Trophoblast cell (in vitro differentiated cells and primary cell): ENCODE measurements around the gene HOXA4.

Source experiments
- DNase-seq, 2 donors: peaks; one replicate each; pipeline ENCODE4 v3.0.0-alpha.2; 2016
- H2AFZ ChIP-seq: 2 replicates; pipeline ENCODE4 v1.6.1; 2013; ENCODE audit warnings: low read length, moderate library complexity, mild to moderate bottlenecking; ENCODE audit not compliant: insufficient read depth, poor library complexity
- H2AK5ac ChIP-seq: 2 replicates; pipeline ENCODE4 v1.6.1; 2013; ENCODE audit warnings: mild to moderate bottlenecking, low read length
- H2BK120ac ChIP-seq: 2 replicates; pipeline ENCODE4 v1.6.1; 2013; ENCODE audit warnings: low read length, mild to moderate bottlenecking, moderate library complexity; ENCODE audit not compliant: insufficient read depth, poor library complexity
- H2BK12ac ChIP-seq: 2 replicates; pipeline ENCODE4 v1.6.1; 2013; ENCODE audit warnings: mild to moderate bottlenecking, low read length, moderate library complexity
- H2BK5ac ChIP-seq: 2 replicates; pipeline ENCODE4 v1.6.1; 2013; ENCODE audit warnings: low read length, low read depth, moderate library complexity, mild to moderate bottlenecking; ENCODE audit not compliant: poor library complexity
- H3K14ac ChIP-seq: 2 replicates; pipeline ENCODE4 v1.6.1; 2013; ENCODE audit warnings: mild to moderate bottlenecking, low read length
- H3K18ac ChIP-seq: 2 replicates; pipeline ENCODE4 v1.6.1; 2013; ENCODE audit warnings: mild to moderate bottlenecking, low read length
- H3K23ac ChIP-seq: 2 replicates; pipeline ENCODE4 v1.6.1; 2013; ENCODE audit warnings: low read length
- H3K27ac ChIP-seq: 2 replicates; pipeline ENCODE4 v1.5.1; 2013; ENCODE audit warnings: low read depth, mild to moderate bottlenecking, inconsistent platforms, low read length, moderate library complexity
- H3K27me3 ChIP-seq: 2 replicates; pipeline ENCODE4 v1.6.1; 2013; ENCODE audit warnings: inconsistent platforms, mild to moderate bottlenecking, low read length, moderate library complexity; ENCODE audit not compliant: insufficient read depth
- H3K36me3 ChIP-seq, 2 experiments: 1 replicate in 1 of 2; 2 replicates in 1 of 2; pipeline ENCODE4 v1.6.1; 2013; ENCODE audit warnings: low read length in 2 of 2, mild to moderate bottlenecking in 2 of 2, moderate library complexity in 1 of 2; ENCODE audit not compliant: insufficient read depth in 2 of 2, control insufficient read depth in 1 of 2
- H3K4ac ChIP-seq: 2 replicates; pipeline ENCODE4 v1.6.1; 2013; ENCODE audit warnings: low read depth, mild to moderate bottlenecking, low read length, moderate library complexity
- H3K4me1 ChIP-seq, 2 experiments: 1 replicate in 1 of 2; 2 replicates in 1 of 2; pipeline ENCODE4 v1.6.1; 2013; ENCODE audit warnings: low read length in 2 of 2, mild to moderate bottlenecking in 2 of 2, moderate library complexity in 1 of 2; ENCODE audit not compliant: insufficient read depth in 2 of 2, control insufficient read depth in 1 of 2
- H3K4me2 ChIP-seq: 2 replicates; pipeline ENCODE4 v1.6.1; 2013; ENCODE audit warnings: inconsistent platforms, mild to moderate bottlenecking, low read length, moderate library complexity
- H3K4me3 ChIP-seq: 2 replicates; pipeline ENCODE4 v1.5.1; 2013; ENCODE audit warnings: mild to moderate bottlenecking, low read depth, low read length, inconsistent platforms
- H3K79me1 ChIP-seq: one replicate; pipeline ENCODE4 v1.6.1; 2013; ENCODE audit warnings: low read length
- H3K79me2 ChIP-seq: 2 replicates; pipeline ENCODE4 v1.6.1; 2013; ENCODE audit warnings: low read length, mild to moderate bottlenecking; ENCODE audit not compliant: control insufficient read depth, insufficient read depth, poor library complexity
- H3K9ac ChIP-seq: 2 replicates; pipeline ENCODE4 v1.6.1; 2013; ENCODE audit warnings: mild to moderate bottlenecking, low read length
- H3K9me3 ChIP-seq: 2 replicates; pipeline ENCODE4 v1.6.1; 2013; ENCODE audit warnings: low read depth, mild to moderate bottlenecking, control low read depth, inconsistent platforms, low read length; ENCODE audit not compliant: insufficient read depth
- H4K12ac ChIP-seq: 2 replicates; pipeline ENCODE4 v1.6.1; 2013; ENCODE audit warnings: low read depth, mild to moderate bottlenecking, low read length, moderate library complexity
- H4K8ac ChIP-seq: 2 replicates; pipeline ENCODE4 v1.6.1; 2013; ENCODE audit warnings: low read depth, mild to moderate bottlenecking, low read length, moderate library complexity
- H4K91ac ChIP-seq: one replicate; pipeline ENCODE4 v1.6.1; 2013; ENCODE audit warnings: low read depth, mild to moderate bottlenecking, low read length, moderate library complexity
- WGBS: extraction: QIAGEN DNeasy Blood & Tissue Kit; methylation state at CpG from one replicate; pipeline ENCODE4 v1.1.7; 2013; ENCODE audit warnings: missing lambda C conversion rate; ENCODE audit not compliant: insufficient read length, insufficient coverage; ENCODE audit errors: extremely low coverage; 5-methylcytosine and 5-hydroxymethylcytosine counted together

HOXA4 gene

GRCh38 chr7:27095050-27095896 is 35.3 kb downstream of the HOXA4 start:
- no peak overlapping the region for H3K9ac ChIP-seq
- peak overlapping the region; percentile 8 for H3K4me3 ChIP-seq
- no peak overlapping the region for H3K18ac ChIP-seq
- no peak overlapping the region for H2AK5ac ChIP-seq
- peak overlapping the region; percentile 72 for H3K4me2 ChIP-seq
- H2BK12ac ChIP-seq, result no peak overlapping the region
- H2BK120ac ChIP-seq, result no peak overlapping the region
- no peak overlapping the region for H2AFZ ChIP-seq
- H4K12ac ChIP-seq, result no peak overlapping the region
- H3K4me1 ChIP-seq, result peaks cover 11% of the 10 kb centered on the region in 2 experiments
- peaks cover 13% of the 10 kb centered on the region for H3K9me3 ChIP-seq
- H3K27me3 ChIP-seq, result peaks cover 78% of the 10 kb centered on the region
- H3K4ac ChIP-seq, result no peak overlapping the region
- no peak overlapping the region for H4K8ac ChIP-seq
- no peak overlapping the region for H2BK5ac ChIP-seq
- H3K79me2 ChIP-seq, result no peaks in the 10 kb centered on the region
- H3K27ac ChIP-seq, result no peak overlapping the region
- no peak overlapping the region for H4K91ac ChIP-seq
- no peak overlapping the region for H3K23ac ChIP-seq
- no peaks in the 10 kb centered on the region for H3K79me1 ChIP-seq
- WGBS, result no CpG with 5 or more reads among the region's 33 CpGs
- no peak overlapping the region for H3K14ac ChIP-seq
- no peak for DNase-seq
- no peaks in the 10 kb centered on the region for H3K36me3 ChIP-seq

- Histone ChIP-seq H2BK5ac (no peak overlapping the region), H3K18ac (no peak overlapping the region), H3K79me1 (no peaks in the 10 kb centered on the region), H4K12ac (no peak overlapping the region), H2BK120ac (no peak overlapping the region), H2AFZ (no peak overlapping the region), H3K36me3 (no peaks in the 10 kb centered on the region), H3K27ac (no peak overlapping the region), H3K79me2 (no peaks in the 10 kb centered on the region), H3K9me3 (peaks cover 13% of the 10 kb centered on the region), H3K4me2 (no peak overlapping the region), H3K14ac (no peak overlapping the region), H3K9ac (no peak overlapping the region), H2BK12ac (no peak overlapping the region), H4K8ac (no peak overlapping the region), H3K4me3 (no peak overlapping the region), H3K27me3 (peaks cover 80% of the 10 kb centered on the region), H2AK5ac (no peak overlapping the region), H3K23ac (no peak overlapping the region), H3K4ac (no peak overlapping the region), H3K4me1 (peaks cover 11% of the 10 kb centered on the region in 2 experiments), H4K91ac (no peak overlapping the region)
- DNase-seq, result no peak
- WGBS, result no CpG with 5 or more reads among the region's 29 CpGs
These were observed 36.1 kb downstream of the HOXA4 start for GRCh38 chr7:27094304-27095049.

GRCh38 chr7:27093184-27093895 is 37.2 kb downstream of the HOXA4 start:
- Histone ChIP-seq H4K91ac (no peak overlapping the region), H3K9me3 (peaks cover 14% of the 10 kb centered on the region), H3K4me3 (no peak overlapping the region), H2BK12ac (no peak overlapping the region), H3K79me1 (no peaks in the 10 kb centered on the region), H3K4me2 (no peak overlapping the region), H3K14ac (no peak overlapping the region), H2BK120ac (no peak overlapping the region), H3K18ac (no peak overlapping the region), H3K27ac (no peak overlapping the region), H2BK5ac (no peak overlapping the region), H2AFZ (no peak overlapping the region), H3K36me3 (no peaks in the 10 kb centered on the region), H3K79me2 (no peaks in the 10 kb centered on the region), H4K12ac (no peak overlapping the region), H3K4ac (no peak overlapping the region), H2AK5ac (no peak overlapping the region), H3K27me3 (peaks cover 78% of the 10 kb centered on the region), H3K23ac (no peak overlapping the region), H3K4me1 (peaks cover 10 to 11% of the 10 kb centered on the region in 2 experiments), H3K9ac (no peak overlapping the region), H4K8ac (no peak overlapping the region)
- WGBS, result no CpG with 5 or more reads among the region's 6 CpGs
- no peak for DNase-seq

GRCh38 chr7:27092819-27093110 is 37.8 kb downstream of the HOXA4 start:
- Histone ChIP-seq H4K12ac (no peak overlapping the region), H3K4ac (no peak overlapping the region), H3K4me1 (peaks cover 5 to 11% of the 10 kb centered on the region in 2 experiments), H3K79me2 (no peaks in the 10 kb centered on the region), H2BK5ac (no peak overlapping the region), H2BK120ac (no peak overlapping the region), H3K36me3 (no peaks in the 10 kb centered on the region), H3K18ac (no peak overlapping the region), H3K79me1 (no peaks in the 10 kb centered on the region), H3K27ac (no peak overlapping the region), H2BK12ac (no peak overlapping the region), H4K91ac (no peak overlapping the region), H3K4me2 (no peak overlapping the region), H2AK5ac (no peak overlapping the region), H3K9ac (no peak overlapping the region), H4K8ac (no peak overlapping the region), H3K9me3 (peaks cover 17% of the 10 kb centered on the region), H2AFZ (no peak overlapping the region), H3K27me3 (peaks cover 78% of the 10 kb centered on the region), H3K4me3 (no peak overlapping the region), H3K23ac (no peak overlapping the region), H3K14ac (no peak overlapping the region)
- no peak for DNase-seq
- no CpG with 5 or more reads among the region's 1 CpG for WGBS
